Measurements from ENCODE around the gene GDPD4.

DNA sequence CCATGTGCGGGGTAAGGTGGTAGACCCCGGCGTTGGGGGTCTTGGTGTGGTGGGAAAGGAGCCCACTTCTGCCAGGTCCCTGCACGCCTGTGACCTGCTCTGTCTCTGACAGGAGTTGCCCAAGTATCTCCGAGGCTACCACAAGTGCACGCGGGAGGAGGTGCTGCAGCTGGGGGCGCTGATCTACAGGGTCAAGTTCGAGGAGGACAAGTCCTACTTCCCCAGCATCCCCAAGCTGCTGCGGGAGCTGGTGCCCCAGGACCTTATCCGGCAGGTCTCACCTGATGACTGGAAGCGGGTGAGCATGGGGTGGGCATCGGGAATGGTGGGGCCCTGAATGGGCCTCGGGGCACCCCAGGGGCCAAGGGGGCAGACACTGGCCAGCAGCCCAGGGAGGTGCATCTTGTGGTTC lies 90.4 kb downstream of the GDPD4 start:
- TF ChIP-seq, protein P1, sequence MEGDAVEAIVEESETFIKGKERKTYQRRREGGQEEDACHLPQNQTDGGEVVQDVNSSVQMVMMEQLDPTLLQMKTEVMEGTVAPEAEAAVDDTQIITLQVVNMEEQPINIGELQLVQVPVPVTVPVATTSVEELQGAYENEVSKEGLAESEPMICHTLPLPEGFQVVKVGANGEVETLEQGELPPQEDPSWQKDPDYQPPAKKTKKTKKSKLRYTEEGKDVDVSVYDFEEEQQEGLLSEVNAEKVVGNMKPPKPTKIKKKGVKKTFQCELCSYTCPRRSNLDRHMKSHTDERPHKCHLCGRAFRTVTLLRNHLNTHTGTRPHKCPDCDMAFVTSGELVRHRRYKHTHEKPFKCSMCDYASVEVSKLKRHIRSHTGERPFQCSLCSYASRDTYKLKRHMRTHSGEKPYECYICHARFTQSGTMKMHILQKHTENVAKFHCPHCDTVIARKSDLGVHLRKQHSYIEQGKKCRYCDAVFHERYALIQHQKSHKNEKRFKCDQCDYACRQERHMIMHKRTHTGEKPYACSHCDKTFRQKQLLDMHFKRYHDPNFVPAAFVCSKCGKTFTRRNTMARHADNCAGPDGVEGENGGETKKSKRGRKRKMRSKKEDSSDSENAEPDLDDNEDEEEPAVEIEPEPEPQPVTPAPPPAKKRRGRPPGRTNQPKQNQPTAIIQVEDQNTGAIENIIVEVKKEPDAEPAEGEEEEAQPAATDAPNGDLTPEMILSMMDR (IDR thresholded peaks at IDR 0.05) = no peak
- TF ChIP-seq POLR2A (IDR thresholded peaks at IDR 0.05) (no peak), EP300 (IDR thresholded peaks at IDR 0.05) (no peak)
